Transverse colon (tissue), 4 donors: Measurements from ENCODE around the gene PTPRN2. TPM values are rescaled to one million over a fixed set of nuclear protein-coding genes. Genes with fewer than 3 reads are reported as not detected.
A peak's percentile ranks its signal among the peaks of the same experiment; 100 is the strongest.

Experiments
- DNase-seq: peaks from one replicate; pipeline ENCODE4 v3.0.0-alpha.2; 2019
- H3K27ac ChIP-seq, 4 donors: fragments of 200-600 bp; sonication (generic); 2 replicates each; pipeline ENCODE4 v1.5.1; 2016 to 2018; ENCODE audit warnings: inconsistent platforms in 4 of 4
- H3K27me3 ChIP-seq: fragments of 200-600 bp; sonication (generic); 2 replicates; pipeline ENCODE4 v1.5.1; 2017; ENCODE audit warnings: inconsistent platforms
- H3K36me3 ChIP-seq, 4 donors: fragments of 200-600 bp; sonication (generic); 2 replicates each; pipeline ENCODE4 v1.5.1; 2017 to 2019; ENCODE audit warnings: inconsistent platforms in 4 of 4
- H3K4me1 ChIP-seq, 4 donors: fragments of 200-600 bp; sonication (generic); 2 replicates each; pipeline ENCODE4 v1.5.1; 2017 to 2020; ENCODE audit warnings: inconsistent platforms in 4 of 4
- H3K4me3 ChIP-seq, 4 donors: fragments of 200-600 bp; sonication (generic); 1 replicate in 1 of 4; 2 replicates in 3 of 4; pipeline versions ENCODE4 v1.5.1 to v1.6.1; 2017 to 2019; ENCODE audit warnings: inconsistent platforms in 4 of 4
- H3K9me3 ChIP-seq, 2 donors: fragments of 200-600 bp; sonication (generic); 2 replicates each; pipeline ENCODE4 v1.5.1; 2017 to 2019; ENCODE audit warnings: inconsistent platforms in 2 of 2
- CTCF ChIP-seq, 5 experiments: fragments of 200-600 bp in 3 of 5; fragments of 450-650 bp in 2 of 5; sonication (generic) in 3 of 5; IDR thresholded peaks; 1 replicate in 2 of 5; 2 replicates in 3 of 5; pipeline ENCODE4 v1.5.1; 2016 to 2017; ENCODE audit warnings: antibody characterized with exemption in 5 of 5, inconsistent platforms in 3 of 5, mild to moderate bottlenecking in 2 of 5, moderate library complexity in 1 of 5
- EP300 ChIP-seq: sonication (generic); formaldehyde crosslinking; IDR thresholded peaks from one replicate; pipeline ENCODE4 v1.6.1; 2017; ENCODE audit warnings: antibody characterized with exemption, low read depth
- POLR2A ChIP-seq: fragments of 450-650 bp; IDR thresholded peaks from one replicate; pipeline ENCODE4 v1.6.1; 2016; ENCODE audit warnings: antibody characterized with exemption, mild to moderate bottlenecking, moderate library complexity
- POLR2AphosphoS5 ChIP-seq, 3 donors: sonication (generic); formaldehyde crosslinking; IDR thresholded peaks; one replicate each; pipeline ENCODE4 v1.6.1; 2016; ENCODE audit warnings: antibody characterized with exemption in 3 of 3
- WGBS, 2 donors: methylation state at CpG; one replicate each; pipeline ENCODE4 v1.1.5; 2018; ENCODE audit warnings: low coverage in 1 of 2; 5-methylcytosine and 5-hydroxymethylcytosine counted together
- in situ Hi-C, 4 donors: fragments of 200-750 bp; cut with MboI; loops; one replicate each; pipeline versions ENCODE4 v1.15.0 to v1.15.1; 2017; ENCODE audit warnings: low sequenced_read_pairs in 3 of 4, low pct_ligation_motif_present in 1 of 4, low pct_unique_long_range_greater_than_20kb in 1 of 4
- intact Hi-C: fragments of 100-400 bp; cut with DNase I; formaldehyde crosslinking; loops from one replicate; pipeline ENCODE4 v1.15.1; 2023; ENCODE audit warnings: low total_unique reads
- total RNA-seq, 4 donors: library from RNA; depleted of rRNA; stranded (reverse); fragments of >200 nt; gene quantifications; one replicate each; pipeline ENCODE4 v1.1.0, GENCODE V29; 2016

Gene PTPRN2
- total RNA-seq, 4 donors from 2014 or later: 15.4 to 31.1 (median 21.8) TPM

GRCh38 chr7:158267742-158268435 lies 319.7 kb downstream of the PTPRN2 start:
- H3K27me3 ChIP-seq: no peaks in the 10 kb centered on the region
- DNase-seq: no peak
- H3K36me3 ChIP-seq: no peaks in the 10 kb centered on the region
- H3K4me1 ChIP-seq: peaks cover 0 to 41% (median 22%) of the 10 kb centered on the region in 4 donors
- TF ChIP-seq POLR2A: no peak
- H3K9me3 ChIP-seq: no peaks in the 10 kb centered on the region
- intact Hi-C loops: no loop called here
- 88 to 91% methylated on average over 11 to 29 of the region's 29 CpGs for WGBS, 2 donors
- no peak overlapping the region for H3K4me3 ChIP-seq
- in situ Hi-C loops: no loop called here
- H3K27ac ChIP-seq: peak overlapping the region in 2 of 4 donors; percentile 9 to 63

DNA sequence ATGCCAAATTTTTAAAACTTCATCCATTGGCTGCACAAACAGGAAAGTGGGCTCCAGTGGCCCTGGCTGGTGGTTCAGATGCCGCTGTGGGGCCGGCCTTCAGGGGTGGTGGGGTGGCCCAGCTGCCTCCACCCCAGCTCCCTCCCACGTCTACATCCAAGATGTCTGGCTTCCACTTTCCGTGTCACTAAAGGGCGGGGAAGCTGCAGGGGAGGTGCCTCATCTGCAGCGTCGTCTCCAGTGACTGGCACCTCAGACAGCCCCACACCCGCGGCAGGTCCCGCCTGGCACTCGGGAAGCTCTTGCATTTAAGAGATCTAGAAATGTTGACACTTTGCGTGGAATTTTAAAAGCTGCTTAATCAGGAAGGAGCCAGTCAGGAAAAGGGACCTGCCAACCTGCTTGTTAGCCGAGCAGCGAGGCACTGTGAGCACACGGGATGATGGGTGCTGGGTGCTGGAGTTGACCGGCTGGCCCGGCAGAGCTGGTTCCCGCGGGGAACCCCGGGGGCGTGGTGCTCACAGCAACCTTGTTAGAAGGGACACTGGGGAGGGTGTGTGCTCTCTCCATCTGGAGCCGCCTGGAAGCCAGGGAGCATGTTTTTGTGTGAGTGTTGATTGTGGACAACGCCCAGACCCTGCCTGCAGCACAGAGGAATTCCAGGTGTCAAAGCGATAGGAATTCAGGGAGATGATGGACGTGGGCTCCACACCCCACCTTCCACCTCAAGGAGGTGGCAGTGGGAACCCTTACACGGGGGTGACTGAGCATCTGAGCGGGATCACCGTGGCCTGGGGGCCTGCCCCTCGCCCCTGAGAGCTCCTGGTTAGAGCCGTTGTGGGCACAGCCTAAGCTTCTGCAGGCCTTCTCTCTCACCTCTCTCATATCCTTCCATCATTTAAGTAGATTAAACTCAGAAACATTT lies 320.5 kb downstream of the PTPRN2 start:
- Histone ChIP-seq H3K9me3 (no peaks in the 10 kb centered on the region), H3K27me3 (no peaks in the 10 kb centered on the region), H3K4me1 (peaks cover 0 to 41% (median 22%) of the 10 kb centered on the region in 4 donors), H3K36me3 (no peaks in the 10 kb centered on the region), H3K27ac (peak overlapping the region in 2 of 4 donors; percentile 31 to 63), H3K4me3 (no peak overlapping the region)
- in situ Hi-C loops (no loop called here), intact Hi-C loops (no loop called here)
- WGBS, 2 donors: 52% methylated on average over 30 of the region's 30 CpGs; no CpG with 5 or more reads in 1 of the 2 donors
- DNase-seq: peak; percentile 59
- TF ChIP-seq POLR2AphosphoS5 (IDR thresholded peaks at IDR 0.05) (peak in 2 of 3 donors; percentile 4 to 39), POLR2A (no peak), CTCF (IDR thresholded peaks at IDR 0.05) (no peak), EP300 (no peak)

- Histone ChIP-seq H3K4me1 (peaks cover 0 to 41% (median 22%) of the 10 kb centered on the region in 4 donors), H3K27ac (peak overlapping the region in 1 of 4 donors; percentile 63), H3K27me3 (no peaks in the 10 kb centered on the region), H3K9me3 (no peaks in the 10 kb centered on the region), H3K36me3 (no peaks in the 10 kb centered on the region), H3K4me3 (no peak overlapping the region)
- TF ChIP-seq POLR2A: no peak
- in situ Hi-C loops (no loop called here), intact Hi-C loops (no loop called here)
- 95% methylated on average over 12 of the region's 12 CpGs; no CpG with 5 or more reads in 1 of the 2 donors for WGBS, 2 donors
- no peak for DNase-seq
Measured at GRCh38 chr7:158266426-158266816, 321.2 kb downstream of the PTPRN2 start.

- Histone ChIP-seq H3K27me3 (no peaks in the 10 kb centered on the region), H3K27ac (no peak overlapping the region), H3K4me3 (no peak overlapping the region), H3K36me3 (no peaks in the 10 kb centered on the region), H3K4me1 (peaks cover 0 to 41% (median 22%) of the 10 kb centered on the region in 4 donors), H3K9me3 (no peaks in the 10 kb centered on the region)
- no peak for DNase-seq
- 80 to 100% methylated on average over 1 to 8 of the region's 11 CpGs for WGBS, 2 donors
- intact Hi-C loops: no loop called here
- TF ChIP-seq EP300 (no peak), POLR2AphosphoS5 (IDR thresholded peaks at IDR 0.05) (no peak), POLR2A (no peak), CTCF (IDR thresholded peaks at IDR 0.05) (no peak)
- in situ Hi-C loops: no loop called here
Measured at GRCh38 chr7:158265743-158266080, 321.9 kb downstream of the PTPRN2 start.
